Fibroblast of the aortic adventitia (primary cell): ENCODE data around the gene ZC3H12D. TPM values are rescaled to one million over a fixed set of nuclear protein-coding genes. Genes with fewer than 3 reads are reported as not detected.

ENCODE experiments used
- DNase-seq: peaks from one replicate; pipeline ENCODE4 v3.0.0-alpha.2; 2010; ENCODE audit warnings: low read depth
- H3K4me3 ChIP-seq: 2 replicates; pipeline ENCODE4 v1.5.1; 2011; ENCODE audit warnings: low read depth, mild to moderate bottlenecking, control low read depth, low read length, moderate library complexity
- CTCF ChIP-seq: IDR thresholded peaks from 2 replicates; pipeline ENCODE4 v1.5.1; 2011; ENCODE audit warnings: mild to moderate bottlenecking, low read length, control low read depth, inconsistent platforms; ENCODE audit not compliant: insufficient read depth
- total RNA-seq: library from RNA; depleted of rRNA; stranded (reverse); fragments of >200 nt; gene quantifications from 2 replicates; pipeline ENCODE4 v1.2.3, GENCODE V29; 2012; ENCODE audit warnings: low replicate concordance

The ZC3H12D gene
- total RNA-seq, result 0.09 TPM in 1 of 2 replicates, not detected in the other

GRCh38 chr6:149484733-149485700 is at the start of gene ZC3H12D:
TSS of gene ZC3H12D (minus strand) at chr6:149485014. CDS start at chr6:149474543, 10,471 bp downstream.
- no peak for TF ChIP-seq CTCF
- H3K4me3 ChIP-seq, result no peak within 1 kb of the TSS
- peak; percentile 49 for DNase-seq

- no peak overlapping the region for H3K4me3 ChIP-seq
- no peak for DNase-seq
- TF ChIP-seq CTCF, result no peak
These were observed 44.8 kb upstream of the ZC3H12D start for GRCh38 chr6:149529650-149530049.

GRCh38 chr6:149515494-149515893 is 30.7 kb upstream of the ZC3H12D start:
- no peak for DNase-seq
- no peak overlapping the region for H3K4me3 ChIP-seq
- TF ChIP-seq CTCF, result no peak

- H3K4me3 ChIP-seq, result no peak overlapping the region
- no peak for TF ChIP-seq CTCF
- no peak for DNase-seq
These were observed 29.1 kb upstream of the ZC3H12D start for GRCh38 chr6:149513915-149514314.

- no peak overlapping the region for H3K4me3 ChIP-seq
- no peak for TF ChIP-seq CTCF
- DNase-seq, result no peak
These were observed 26.1 kb upstream of the ZC3H12D start for GRCh38 chr6:149510793-149511512.

GRCh38 chr6:149508485-149508884 is 23.7 kb upstream of the ZC3H12D start:
- no peak for TF ChIP-seq CTCF
- no peak overlapping the region for H3K4me3 ChIP-seq
- no peak for DNase-seq
